HL-60 (cell line): ENCODE results near the gene MARCKS.

Experiments
- CTCF ChIP-seq: IDR thresholded peaks from one replicate; pipeline ENCODE4 v1.5.1; 2011; ENCODE audit warnings: low read length, control low read depth, inconsistent platforms; ENCODE audit not compliant: insufficient read depth
- GABPA ChIP-seq: IDR thresholded peaks from 2 replicates; pipeline ENCODE4 v1.6.1; 2012; ENCODE audit warnings: low read depth
- POLR2AphosphoS5 ChIP-seq: IDR thresholded peaks from 2 replicates; pipeline ENCODE4 v1.6.1; 2012; ENCODE audit warnings: low read depth
- REST ChIP-seq: IDR thresholded peaks from 2 replicates; pipeline ENCODE4 v1.6.1; 2012; ENCODE audit warnings: low read depth; ENCODE audit not compliant: insufficient replicate concordance

- TF ChIP-seq CTCF (no peak), REST (no peak), POLR2AphosphoS5 (no peak), GABPA (no peak)
These were observed 673 bp downstream of the MARCKS start for GRCh38 chr6:113857556-113858479.
